Measurements from ENCODE around the gene AMHR2. TPM values are rescaled to one million over a fixed set of nuclear protein-coding genes. Genes with fewer than 3 reads are reported as not detected.
"Not testable (repeated sequence)": the region's sequence is repeated elsewhere in the genome, so short reads cannot be mapped to it uniquely, and the experiment has no call there.

AMHR2 gene
- total RNA-seq, 4 donors from 2014 or later: 0.52 to 12.4 TPM; not detected in 2

DNA sequence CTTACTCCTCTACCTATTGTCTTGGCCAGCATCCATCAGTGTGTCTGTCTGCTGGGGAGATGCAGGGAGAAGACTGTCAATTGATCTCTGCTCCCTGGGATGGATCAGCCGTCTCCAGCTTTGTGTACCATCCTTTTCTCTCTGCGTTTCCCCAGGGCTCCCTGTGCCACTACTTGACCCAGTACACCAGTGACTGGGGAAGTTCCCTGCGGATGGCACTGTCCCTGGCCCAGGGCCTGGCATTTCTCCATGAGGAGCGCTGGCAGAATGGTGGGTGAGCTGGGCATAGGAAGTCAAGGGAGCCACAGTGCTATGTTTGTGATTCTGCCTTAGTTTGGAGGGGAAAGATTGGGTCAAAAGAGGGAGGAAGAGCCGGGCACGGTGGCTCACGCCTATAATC, 5.1 kb downstream of the AMHR2 start:
- Histone ChIP-seq H3K27ac (no peak overlapping the region), H3K4me1 (no peaks in the 10 kb centered on the region), H3K36me3 (no peaks in the 10 kb centered on the region), H3K9me3 (no peaks in the 10 kb centered on the region), H3K4me3 (no peak overlapping the region), H3K27me3 (no peaks in the 10 kb centered on the region)
- intact Hi-C loops (cut with DNase I; ENCODE audit: low total_unique reads): no loop called here
- DNase-seq: no peak
- TF ChIP-seq, protein P1, sequence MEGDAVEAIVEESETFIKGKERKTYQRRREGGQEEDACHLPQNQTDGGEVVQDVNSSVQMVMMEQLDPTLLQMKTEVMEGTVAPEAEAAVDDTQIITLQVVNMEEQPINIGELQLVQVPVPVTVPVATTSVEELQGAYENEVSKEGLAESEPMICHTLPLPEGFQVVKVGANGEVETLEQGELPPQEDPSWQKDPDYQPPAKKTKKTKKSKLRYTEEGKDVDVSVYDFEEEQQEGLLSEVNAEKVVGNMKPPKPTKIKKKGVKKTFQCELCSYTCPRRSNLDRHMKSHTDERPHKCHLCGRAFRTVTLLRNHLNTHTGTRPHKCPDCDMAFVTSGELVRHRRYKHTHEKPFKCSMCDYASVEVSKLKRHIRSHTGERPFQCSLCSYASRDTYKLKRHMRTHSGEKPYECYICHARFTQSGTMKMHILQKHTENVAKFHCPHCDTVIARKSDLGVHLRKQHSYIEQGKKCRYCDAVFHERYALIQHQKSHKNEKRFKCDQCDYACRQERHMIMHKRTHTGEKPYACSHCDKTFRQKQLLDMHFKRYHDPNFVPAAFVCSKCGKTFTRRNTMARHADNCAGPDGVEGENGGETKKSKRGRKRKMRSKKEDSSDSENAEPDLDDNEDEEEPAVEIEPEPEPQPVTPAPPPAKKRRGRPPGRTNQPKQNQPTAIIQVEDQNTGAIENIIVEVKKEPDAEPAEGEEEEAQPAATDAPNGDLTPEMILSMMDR (IDR thresholded peaks at IDR 0.05): no peak
- no peak for TF ChIP-seq POLR2A (IDR thresholded peaks at IDR 0.05)

DNA sequence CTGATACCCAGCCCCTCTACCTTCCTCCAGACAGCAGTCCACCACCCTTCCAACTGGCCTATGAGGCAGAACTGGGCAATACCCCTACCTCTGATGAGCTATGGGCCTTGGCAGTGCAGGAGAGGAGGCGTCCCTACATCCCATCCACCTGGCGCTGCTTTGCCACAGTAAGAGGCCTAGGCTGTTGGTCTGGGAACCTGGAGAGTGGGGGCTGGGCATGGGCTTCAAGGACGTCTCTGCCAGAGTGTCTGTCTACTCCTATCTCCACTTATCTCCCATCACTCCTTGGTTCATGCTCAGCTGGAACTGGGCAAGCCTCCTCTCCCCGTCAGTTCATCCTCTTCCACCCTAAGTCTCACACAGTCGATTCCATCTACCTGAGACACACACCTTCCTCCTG, 6.5 kb downstream of the AMHR2 start:
- Histone ChIP-seq H3K27me3 (no peaks in the 10 kb centered on the region), H3K9me3 (no peaks in the 10 kb centered on the region), H3K36me3 (no peaks in the 10 kb centered on the region), H3K27ac (no peak overlapping the region), H3K4me3 (no peak overlapping the region), H3K4me1 (no peaks in the 10 kb centered on the region)
- intact Hi-C loops (cut with DNase I; ENCODE audit: low total_unique reads): no loop called here
- TF ChIP-seq POLR2A (IDR thresholded peaks at IDR 0.05): no peak
- TF ChIP-seq, protein P1 (IDR thresholded peaks at IDR 0.05): no peak
- DNase-seq: no peak

DNA sequence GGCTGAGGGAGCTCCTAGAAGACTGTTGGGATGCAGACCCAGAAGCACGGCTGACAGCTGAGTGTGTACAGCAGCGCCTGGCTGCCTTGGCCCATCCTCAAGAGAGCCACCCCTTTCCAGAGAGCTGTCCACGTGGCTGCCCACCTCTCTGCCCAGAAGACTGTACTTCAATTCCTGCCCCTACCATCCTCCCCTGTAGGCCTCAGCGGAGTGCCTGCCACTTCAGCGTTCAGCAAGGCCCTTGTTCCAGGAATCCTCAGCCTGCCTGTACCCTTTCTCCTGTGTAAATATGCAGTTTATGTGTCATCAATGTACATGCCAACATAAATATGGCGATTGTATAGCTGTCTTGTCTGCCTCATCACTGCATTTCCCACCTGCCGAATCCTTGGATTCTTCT, 7.5 kb downstream of the AMHR2 start:
- Histone ChIP-seq H3K4me3 (no peak overlapping the region), H3K4me1 (no peaks in the 10 kb centered on the region), H3K27me3 (no peaks in the 10 kb centered on the region), H3K36me3 (no peaks in the 10 kb centered on the region), H3K27ac (no peak overlapping the region), H3K9me3 (no peaks in the 10 kb centered on the region)
- no peak for TF ChIP-seq POLR2A (IDR thresholded peaks at IDR 0.05)
- TF ChIP-seq, protein P1 (IDR thresholded peaks at IDR 0.05): no peak
- intact Hi-C loops (cut with DNase I; ENCODE audit: low total_unique reads): no loop called here
- DNase-seq: no peak

DNA sequence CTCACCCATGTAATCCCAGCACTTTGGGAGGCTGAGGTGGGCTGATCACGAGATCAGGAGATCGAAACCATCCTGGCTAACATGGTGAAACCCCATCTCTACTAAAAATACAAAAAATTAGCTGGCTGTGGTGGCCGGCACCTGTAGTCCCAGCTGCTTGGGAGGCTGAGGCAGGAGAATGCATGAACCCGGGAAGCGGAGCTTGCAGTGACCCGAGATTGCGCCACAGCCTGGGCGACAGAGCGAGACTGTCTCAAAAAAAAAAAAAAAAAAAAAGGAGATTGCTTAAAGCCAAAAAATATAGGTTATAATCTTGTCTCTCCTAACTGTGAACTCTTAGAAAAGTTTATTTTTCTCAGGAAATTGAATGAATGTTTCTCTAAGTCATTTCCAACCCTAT, 11.7 kb downstream of the AMHR2 start:
- DNase-seq; H3K4me1 ChIP-seq; H3K36me3 ChIP-seq; H3K27me3 ChIP-seq; intact Hi-C loops (cut with DNase I; ENCODE audit: low total_unique reads); H3K27ac ChIP-seq; H3K4me3 ChIP-seq; H3K9me3 ChIP-seq: not testable (repeated sequence)

DNA sequence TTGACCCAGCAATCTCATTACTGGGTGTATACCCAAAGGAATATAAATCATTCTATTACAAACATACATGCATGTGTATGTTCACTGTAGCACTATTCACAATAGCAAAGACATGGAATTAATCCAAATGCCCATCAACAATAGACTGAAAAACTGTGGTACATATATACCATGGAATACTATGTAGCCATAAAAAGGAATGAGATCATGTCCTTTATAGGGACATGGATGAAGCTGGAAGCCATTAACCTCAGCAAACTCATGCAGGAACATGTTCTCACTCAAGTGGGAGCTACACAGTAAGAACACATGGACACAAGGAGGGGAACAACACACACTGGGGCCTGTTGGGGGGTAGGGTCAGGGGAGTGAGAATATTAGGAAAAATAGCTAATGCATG, 15.9 kb downstream of the AMHR2 start:
- H3K4me1 ChIP-seq; H3K27me3 ChIP-seq; H3K27ac ChIP-seq; H3K4me3 ChIP-seq; H3K36me3 ChIP-seq; H3K9me3 ChIP-seq; intact Hi-C loops (cut with DNase I; ENCODE audit: low total_unique reads); DNase-seq: not testable (repeated sequence)

DNA sequence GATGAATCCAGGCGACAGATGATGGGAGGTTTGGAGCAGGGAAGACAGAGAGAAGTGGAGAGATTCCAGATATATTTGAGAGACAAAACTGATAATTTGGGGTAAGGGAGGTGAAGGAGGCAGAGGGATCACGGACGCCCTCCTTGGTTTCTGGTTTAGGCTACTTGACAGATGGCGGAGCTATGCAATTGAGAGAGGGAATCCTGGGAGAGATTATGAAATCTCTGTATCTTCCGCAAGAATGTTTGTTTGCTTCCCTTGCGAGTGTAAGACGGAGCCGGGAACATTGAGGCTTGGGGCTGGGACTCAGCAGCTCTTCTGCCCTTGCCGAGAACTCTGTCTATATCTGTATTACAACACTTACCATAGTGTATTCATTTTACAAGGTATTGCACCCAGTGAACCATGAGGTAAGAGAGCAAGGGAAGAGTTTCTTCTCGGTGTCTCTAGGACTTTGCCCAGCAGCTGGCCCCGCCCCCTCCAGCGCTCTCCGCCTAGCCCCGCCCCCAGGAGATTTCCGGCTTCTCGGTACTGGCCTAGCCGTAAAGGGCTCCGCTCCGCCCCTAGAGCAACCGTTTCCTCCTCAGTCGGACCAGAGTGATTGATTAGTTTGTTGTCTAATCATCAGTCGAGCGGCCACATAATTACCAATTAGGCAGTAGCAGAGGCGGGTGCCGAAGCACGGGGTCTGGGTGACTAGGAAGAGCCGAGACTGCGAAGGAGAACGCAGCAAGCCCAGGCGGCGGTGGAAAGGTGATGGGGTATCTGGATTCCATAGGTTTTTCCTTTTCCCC, 17.6 kb downstream of the AMHR2 start, which contains the start of gene PRR13:
TSS of gene PRR13 (plus strand) at position 695 of the 794 bp plus-strand sequence. CDS start 981 bp downstream, outside the sequence.
- H3K27ac ChIP-seq: peak within 1 kb of the TSS; percentile 91 to 96
- H3K36me3 ChIP-seq: no peaks in the 10 kb centered on the region
- H3K4me1 ChIP-seq: peaks cover 0 to 6% of the 10 kb centered on the region in 2 donors
- H3K9me3 ChIP-seq: no peaks in the 10 kb centered on the region
- H3K4me3 ChIP-seq: peak within 1 kb of the TSS; percentile 53 to 69
- peak; percentile 87 to 92 for TF ChIP-seq POLR2A (IDR thresholded peaks at IDR 0.05)
- TF ChIP-seq, protein P1 (IDR thresholded peaks at IDR 0.05): peak in 1 of 4 experiments; percentile 3
- H3K27me3 ChIP-seq: no peaks in the 10 kb centered on the region
- peak; percentile 98 to 100 for DNase-seq
- intact Hi-C loops (cut with DNase I; ENCODE audit: low total_unique reads): no loop called here
